ENCODE data around the gene CRACR2B. TPM values are rescaled to one million over a fixed set of nuclear protein-coding genes. Genes with fewer than 3 reads are reported as not detected.

The CRACR2B gene
- total RNA-seq, 1 donor from 2014 or later: 50.9 TPM

- DNase-seq (ENCODE audit: low spot score, unreplicated experiment): no peak
- Mint-ChIP-seq H3K4me1 (ENCODE audit: low read depth) (no peaks in the 10 kb centered on the region), H3K27ac (no peak overlapping the region)
Measured at GRCh38 chr11:853682-854448, 26.1 kb downstream of the CRACR2B start.

GRCh38 chr11:854601-855329, 27.0 kb downstream of the CRACR2B start:
- peaks cover 9% of the 10 kb centered on the region for H3K27me3 Mint-ChIP-seq
- H3K4me3 Mint-ChIP-seq (ENCODE audit: low read depth): no peak overlapping the region
- H3K27ac Mint-ChIP-seq: no peak overlapping the region
- DNase-seq (ENCODE audit: low spot score, unreplicated experiment): no peak
- H3K9me3 Mint-ChIP-seq (ENCODE audit: low read depth): no peaks in the 10 kb centered on the region
- H3K36me3 Mint-ChIP-seq (ENCODE audit: insufficient read depth): no peaks in the 10 kb centered on the region
- no peaks in the 10 kb centered on the region for H3K4me1 Mint-ChIP-seq (ENCODE audit: low read depth)
- no peak for TF ChIP-seq CTCF (IDR thresholded peaks at IDR 0.05; ENCODE audit: unreplicated experiment)

More at GRCh38 chr11:853682-854448, 26.1 kb downstream of the CRACR2B start:
- peaks cover 9% of the 10 kb centered on the region for H3K27me3 Mint-ChIP-seq
- no peaks in the 10 kb centered on the region for H3K36me3 Mint-ChIP-seq (ENCODE audit: insufficient read depth)
- no peak overlapping the region for H3K4me3 Mint-ChIP-seq (ENCODE audit: low read depth)
- H3K9me3 Mint-ChIP-seq (ENCODE audit: low read depth): no peaks in the 10 kb centered on the region
- TF ChIP-seq CTCF (IDR thresholded peaks at IDR 0.05; ENCODE audit: unreplicated experiment): no peak

- no peak overlapping the region for H3K27ac Mint-ChIP-seq
- no peak overlapping the region for H3K4me3 Mint-ChIP-seq (ENCODE audit: low read depth)
- H3K9me3 Mint-ChIP-seq (ENCODE audit: low read depth): no peaks in the 10 kb centered on the region
- TF ChIP-seq CTCF (IDR thresholded peaks at IDR 0.05; ENCODE audit: unreplicated experiment): no peak
- peaks cover 9% of the 10 kb centered on the region for H3K27me3 Mint-ChIP-seq
- DNase-seq (ENCODE audit: low spot score, unreplicated experiment): no peak
- H3K36me3 Mint-ChIP-seq (ENCODE audit: insufficient read depth): no peaks in the 10 kb centered on the region
- H3K4me1 Mint-ChIP-seq (ENCODE audit: low read depth): no peaks in the 10 kb centered on the region
Measured at GRCh38 chr11:855330-855674, 27.6 kb downstream of the CRACR2B start.

GRCh38 chr11:855796-856195, 28.1 kb downstream of the CRACR2B start:
- no peaks in the 10 kb centered on the region for H3K9me3 Mint-ChIP-seq (ENCODE audit: low read depth)
- no peak overlapping the region for H3K4me3 Mint-ChIP-seq (ENCODE audit: low read depth)
- H3K27me3 Mint-ChIP-seq: peaks cover 8% of the 10 kb centered on the region
- no peak for TF ChIP-seq CTCF (IDR thresholded peaks at IDR 0.05; ENCODE audit: unreplicated experiment)
- DNase-seq (ENCODE audit: low spot score, unreplicated experiment): no peak
- no peaks in the 10 kb centered on the region for H3K36me3 Mint-ChIP-seq (ENCODE audit: insufficient read depth)
- H3K27ac Mint-ChIP-seq: no peak overlapping the region
- H3K4me1 Mint-ChIP-seq (ENCODE audit: low read depth): no peaks in the 10 kb centered on the region

- Mint-ChIP-seq H3K27me3 (peaks cover 3% of the 10 kb centered on the region), H3K27ac (no peak overlapping the region), H3K9me3 (ENCODE audit: low read depth) (no peaks in the 10 kb centered on the region), H3K4me1 (ENCODE audit: low read depth) (no peaks in the 10 kb centered on the region), H3K36me3 (ENCODE audit: insufficient read depth) (no peaks in the 10 kb centered on the region), H3K4me3 (ENCODE audit: low read depth) (no peak overlapping the region)
- TF ChIP-seq CTCF (IDR thresholded peaks at IDR 0.05; ENCODE audit: unreplicated experiment): no peak
- no peak for DNase-seq (ENCODE audit: low spot score, unreplicated experiment)
Measured at GRCh38 chr11:856397-856796, 28.7 kb downstream of the CRACR2B start.

All from progenitor cell of endocrine pancreas (in vitro differentiated cells).